ENCODE results near the gene CRB2. TPM values are rescaled to one million over a fixed set of nuclear protein-coding genes. Genes with fewer than 3 reads are reported as not detected.

CRB2 gene
- total and polyA plus RNA-seq, 3 donors from 2014 or later: 0.63 to 3.4 (median 0.68) TPM

- no peaks in the 10 kb centered on the region for H3K27me3 ChIP-seq
- no peak overlapping the region for H3K27ac ChIP-seq
- WGBS, 2 donors: 86 to 97% methylated on average over 5 to 29 of the region's 30 CpGs
- DNase-seq: no peak
- H3K4me1 ChIP-seq: no peaks in the 10 kb centered on the region
- TF ChIP-seq, protein P1, sequence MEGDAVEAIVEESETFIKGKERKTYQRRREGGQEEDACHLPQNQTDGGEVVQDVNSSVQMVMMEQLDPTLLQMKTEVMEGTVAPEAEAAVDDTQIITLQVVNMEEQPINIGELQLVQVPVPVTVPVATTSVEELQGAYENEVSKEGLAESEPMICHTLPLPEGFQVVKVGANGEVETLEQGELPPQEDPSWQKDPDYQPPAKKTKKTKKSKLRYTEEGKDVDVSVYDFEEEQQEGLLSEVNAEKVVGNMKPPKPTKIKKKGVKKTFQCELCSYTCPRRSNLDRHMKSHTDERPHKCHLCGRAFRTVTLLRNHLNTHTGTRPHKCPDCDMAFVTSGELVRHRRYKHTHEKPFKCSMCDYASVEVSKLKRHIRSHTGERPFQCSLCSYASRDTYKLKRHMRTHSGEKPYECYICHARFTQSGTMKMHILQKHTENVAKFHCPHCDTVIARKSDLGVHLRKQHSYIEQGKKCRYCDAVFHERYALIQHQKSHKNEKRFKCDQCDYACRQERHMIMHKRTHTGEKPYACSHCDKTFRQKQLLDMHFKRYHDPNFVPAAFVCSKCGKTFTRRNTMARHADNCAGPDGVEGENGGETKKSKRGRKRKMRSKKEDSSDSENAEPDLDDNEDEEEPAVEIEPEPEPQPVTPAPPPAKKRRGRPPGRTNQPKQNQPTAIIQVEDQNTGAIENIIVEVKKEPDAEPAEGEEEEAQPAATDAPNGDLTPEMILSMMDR (IDR thresholded peaks at IDR 0.05): no peak
- intact Hi-C loops (cut with DNase I; ENCODE audit: low total_unique reads): no loop called here
- no peaks in the 10 kb centered on the region for H3K36me3 ChIP-seq (ENCODE audit: low read depth, missing control alignments)
- H3K9me3 ChIP-seq: no peaks in the 10 kb centered on the region
- H3K4me3 ChIP-seq: no peak overlapping the region
These were observed 23.1 kb downstream of the CRB2 start for GRCh38 chr9:123378956-123379660.

GRCh38 chr9:123380852-123381705 lies 25.1 kb downstream of the CRB2 start:
- no peaks in the 10 kb centered on the region for H3K9me3 ChIP-seq
- intact Hi-C loops (cut with DNase I; ENCODE audit: low total_unique reads): no loop called here
- H3K4me1 ChIP-seq: no peaks in the 10 kb centered on the region
- no peak overlapping the region for H3K27ac ChIP-seq
- H3K27me3 ChIP-seq: no peaks in the 10 kb centered on the region
- H3K36me3 ChIP-seq (ENCODE audit: low read depth, missing control alignments): no peaks in the 10 kb centered on the region
- H3K4me3 ChIP-seq: no peak overlapping the region
- WGBS, 2 donors: 87 to 92% methylated on average over 22 to 28 of the region's 28 CpGs
- TF ChIP-seq, protein P1 (IDR thresholded peaks at IDR 0.05): no peak
- TF ChIP-seq POLR2A (IDR thresholded peaks at IDR 0.05): no peak
- no peak for DNase-seq

DNA sequence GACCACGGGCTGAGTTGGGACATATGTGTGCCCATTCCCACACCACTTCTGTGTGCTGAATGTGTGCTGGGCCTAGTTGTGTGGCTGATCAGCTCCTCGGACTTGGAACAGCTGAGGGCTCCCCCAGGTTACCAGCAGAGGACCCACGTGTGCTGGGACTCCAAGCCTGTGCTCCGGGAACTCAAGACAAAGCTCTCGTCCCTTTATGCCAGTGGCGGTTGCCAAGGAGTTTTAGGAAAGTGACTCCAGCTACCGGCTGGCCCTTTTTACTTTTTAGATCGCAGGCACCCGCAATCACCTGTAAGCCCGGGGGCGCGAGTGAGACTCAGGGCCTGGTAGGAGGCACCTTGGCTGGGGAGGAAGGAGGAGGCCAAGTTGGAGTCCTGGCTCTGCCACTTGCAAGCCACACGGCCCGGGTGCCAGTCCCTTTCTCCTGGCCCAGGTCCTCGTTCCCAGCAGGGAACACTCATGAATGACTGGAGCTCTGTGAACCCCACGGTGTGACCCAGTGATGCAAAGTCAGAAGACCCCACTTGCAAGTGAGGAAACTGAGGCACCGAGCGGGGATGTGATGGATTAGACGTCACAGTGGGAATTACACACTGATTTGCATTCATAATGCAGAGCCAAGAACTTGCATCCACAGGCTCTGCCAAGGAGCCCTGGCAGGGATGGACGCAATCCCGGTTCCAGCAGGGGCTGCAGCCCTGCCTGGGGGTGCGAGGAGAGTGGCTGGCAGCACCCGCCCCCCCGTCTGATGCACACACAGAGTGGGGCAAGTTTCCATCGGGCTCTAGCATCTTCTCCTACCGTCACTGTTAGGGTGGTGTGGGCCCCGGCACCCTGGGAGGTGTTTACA lies 26.9 kb downstream of the CRB2 start:
- no peak overlapping the region for H3K27ac ChIP-seq
- intact Hi-C loops (cut with DNase I; ENCODE audit: low total_unique reads): no loop called here

DNA sequence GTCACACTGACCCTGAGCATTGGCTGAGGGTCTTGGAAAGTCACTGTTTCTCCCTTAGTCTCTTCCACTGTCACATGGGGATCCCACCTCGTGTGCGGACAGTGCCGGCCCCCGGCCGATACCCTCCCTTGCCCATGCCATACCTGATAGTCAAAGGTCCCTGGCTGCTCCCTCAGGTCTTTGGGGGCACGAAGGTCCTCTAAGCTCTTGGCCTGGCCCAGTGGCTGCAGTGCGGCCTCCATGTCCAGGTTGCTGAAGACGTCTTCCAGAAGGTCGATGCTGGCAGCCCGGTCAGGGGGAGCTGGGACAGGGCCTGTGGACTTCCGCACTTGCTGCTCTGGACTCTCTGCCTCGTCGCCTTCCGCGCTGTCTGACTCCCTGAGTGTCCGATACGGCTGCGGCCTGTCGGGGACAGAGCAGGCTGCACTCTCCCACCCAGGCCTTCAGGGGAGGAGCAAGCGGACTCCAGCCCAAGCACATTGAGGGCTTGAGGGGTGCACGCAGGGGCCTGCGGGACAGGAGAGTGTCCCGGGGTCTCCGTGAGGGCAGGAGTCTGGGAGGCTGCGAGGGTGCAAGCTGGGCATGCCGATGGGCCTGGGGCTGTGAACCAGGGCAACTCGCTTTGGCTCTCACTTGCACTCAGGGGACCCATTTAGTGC lies 27.6 kb downstream of the CRB2 start:
- WGBS, 2 donors: 88 to 93% methylated on average over 15 to 27 of the region's 27 CpGs
- Histone ChIP-seq H3K27me3 (no peaks in the 10 kb centered on the region), H3K9me3 (no peaks in the 10 kb centered on the region), H3K36me3 (ENCODE audit: low read depth, missing control alignments) (no peaks in the 10 kb centered on the region), H3K4me1 (no peaks in the 10 kb centered on the region), H3K27ac (no peak overlapping the region), H3K4me3 (no peak overlapping the region)
- intact Hi-C loops (cut with DNase I; ENCODE audit: low total_unique reads): no loop called here
- TF ChIP-seq POLR2A (IDR thresholded peaks at IDR 0.05): no peak
- TF ChIP-seq, protein P1 (IDR thresholded peaks at IDR 0.05): no peak
- no peak for DNase-seq

More for the DNA sequence above, 26.9 kb downstream of the CRB2 start:
- WGBS, 2 donors: 89 to 91% methylated on average over 22 to 25 of the region's 27 CpGs
- H3K4me1 ChIP-seq: no peaks in the 10 kb centered on the region
- no peak overlapping the region for H3K4me3 ChIP-seq
- no peak for DNase-seq
- no peaks in the 10 kb centered on the region for H3K36me3 ChIP-seq (ENCODE audit: low read depth, missing control alignments)
- TF ChIP-seq, protein P1 (IDR thresholded peaks at IDR 0.05): no peak
- no peak for TF ChIP-seq POLR2A (IDR thresholded peaks at IDR 0.05)
- no peaks in the 10 kb centered on the region for H3K9me3 ChIP-seq
- H3K27me3 ChIP-seq: no peaks in the 10 kb centered on the region
